WTC11 (cell line): ENCODE data around the gene TIAM2. TPM values are rescaled to one million over a fixed set of nuclear protein-coding genes. Genes with fewer than 3 reads are reported as not detected.
A peak's percentile ranks its signal among the peaks of the same experiment; 100 is the strongest.

Experiments used
- ATAC-seq: fragments of 200-7000 bp; cut with Tn5 transposase; 2 replicates; pipeline ENCODE4 v1.10.0; 2021; ENCODE audit warnings: mild to moderate bottlenecking, moderate library complexity
- CTCF ChIA-PET: fragments of 300-600 bp; sonication (Branson Sonifier 250); formaldehyde crosslinking; loops from one replicate; lab custom pipeline; 2021; ENCODE audit warnings: antibody characterized with exemption; lab: Charles Lee
- POLR2A ChIA-PET: fragments of 350-600 bp; sonication (Branson Sonifier 250); formaldehyde crosslinking; loops from one replicate; lab custom pipeline; 2021; ENCODE audit warnings: antibody characterized with exemption; lab: Charles Lee
- DNase-seq: peaks from one replicate; pipeline ENCODE4 v3.0.0; 2021; ENCODE audit warnings: low spot score
- H3K27ac Mint-ChIP-seq: 2 replicates; pipeline ENCODE4 v1.8.0; 2021; ENCODE audit warnings: mixed read lengths
- H3K27me3 Mint-ChIP-seq: 2 replicates; pipeline ENCODE4 v1.8.0; 2021; ENCODE audit warnings: low read depth, mild to moderate bottlenecking, moderate library complexity, mixed read lengths
- H3K36me3 Mint-ChIP-seq: 2 replicates; pipeline ENCODE4 v1.8.0; 2021; ENCODE audit warnings: mixed read lengths
- H3K4me1 Mint-ChIP-seq: 2 replicates; pipeline ENCODE4 v1.8.0; 2022; ENCODE audit warnings: mixed read lengths
- H3K4me3 Mint-ChIP-seq: 2 replicates; pipeline ENCODE4 v1.8.0; 2021; ENCODE audit warnings: mild to moderate bottlenecking, moderate library complexity, mixed read lengths
- H3K9me3 Mint-ChIP-seq: 2 replicates; pipeline ENCODE4 v1.8.0; 2021; ENCODE audit warnings: mixed read lengths
- ATF2 ChIP-seq: sonication (generic); formaldehyde crosslinking; IDR thresholded peaks from 2 replicates; pipeline ENCODE4 v1.8.1; 2022; ENCODE audit warnings: low read depth, missing genetic modification reagents, borderline replicate concordance
- ATF3 ChIP-seq: sonication (generic); formaldehyde crosslinking; conservative IDR thresholded peaks from 2 replicates; pipeline ENCODE4 v1.8.1; 2022; ENCODE audit warnings: mild to moderate bottlenecking, missing genetic modification reagents
- ATF6 ChIP-seq: sonication (generic); formaldehyde crosslinking; IDR thresholded peaks from 2 replicates; pipeline ENCODE4 v1.8.1; 2023; ENCODE audit warnings: mild to moderate bottlenecking, missing genetic modification reagents
- CDX4 ChIP-seq: fragments of 250-450 bp; sonication (Bioruptor Pico); IDR thresholded peaks from 2 replicates; pipeline ENCODE4 v1.9.0; 2021; ENCODE audit warnings: moderate library complexity, mild to moderate bottlenecking, inconsistent platforms, borderline replicate concordance
- CREB1 ChIP-seq: sonication (generic); formaldehyde crosslinking; IDR thresholded peaks from 2 replicates; pipeline ENCODE4 v1.8.0; 2023; ENCODE audit warnings: mild to moderate bottlenecking, missing genetic modification reagents
- FOXK1 ChIP-seq: sonication (generic); formaldehyde crosslinking; IDR thresholded peaks from 2 replicates; pipeline ENCODE4 v1.8.0; 2022; ENCODE audit warnings: mild to moderate bottlenecking, moderate library complexity, missing genetic modification reagents
- GABPB1 ChIP-seq: sonication (generic); formaldehyde crosslinking; IDR thresholded peaks from 2 replicates; pipeline ENCODE4 v1.8.1; 2023; ENCODE audit warnings: mild to moderate bottlenecking, missing genetic modification reagents
- GTF2I ChIP-seq: fragments of 250-450 bp; sonication (Bioruptor Pico); conservative IDR thresholded peaks from 2 replicates; pipeline ENCODE4 v1.4.0; 2021; ENCODE audit warnings: mild to moderate bottlenecking
- IRF2 ChIP-seq: sonication (generic); formaldehyde crosslinking; IDR thresholded peaks from 2 replicates; pipeline ENCODE4 v1.8.0; 2022; ENCODE audit warnings: low read depth, missing genetic modification reagents, borderline replicate concordance
- NR1H2 ChIP-seq: sonication (generic); formaldehyde crosslinking; IDR thresholded peaks from 2 replicates; pipeline ENCODE4 v1.9.0; 2021; ENCODE audit warnings: mild to moderate bottlenecking, moderate library complexity, missing genetic modification reagents
- OVOL2 ChIP-seq: fragments of 250-450 bp; sonication (Bioruptor Pico); IDR thresholded peaks from 2 replicates; pipeline ENCODE4 v1.9.0; 2021; ENCODE audit warnings: mild to moderate bottlenecking, borderline replicate concordance
- SMAD4 ChIP-seq: sonication (generic); formaldehyde crosslinking; IDR thresholded peaks from 2 replicates; pipeline ENCODE4 v1.8.0; 2022; ENCODE audit warnings: mild to moderate bottlenecking, missing genetic modification reagents
- ZNF219 ChIP-seq: sonication (generic); formaldehyde crosslinking; IDR thresholded peaks from 2 replicates; pipeline ENCODE4 v1.8.0; 2023; ENCODE audit warnings: missing genetic modification reagents, mild to moderate bottlenecking, borderline replicate concordance
- ZNF317 ChIP-seq: sonication (generic); formaldehyde crosslinking; IDR thresholded peaks from 2 replicates; pipeline ENCODE4 v1.8.1; 2023; ENCODE audit warnings: low read depth, mild to moderate bottlenecking, moderate library complexity, missing genetic modification reagents, borderline replicate concordance
- ZNF423 ChIP-seq: fragments of 250-450 bp; sonication (Bioruptor Pico); IDR thresholded peaks from 2 replicates; pipeline ENCODE4 v2.1.2; 2022; ENCODE audit warnings: mild to moderate bottlenecking, moderate library complexity
- ZNF532 ChIP-seq: fragments of 250-450 bp; sonication (Bioruptor Pico); IDR thresholded peaks from 2 replicates; pipeline ENCODE4 v1.9.0; 2021; ENCODE audit warnings: mild to moderate bottlenecking, borderline replicate concordance
- total RNA-seq: library from RNA; stranded (reverse); gene quantifications from 3 replicates; pipeline ENCODE4 v1.2.3, GENCODE V29; 2021
- TF ChIP-seq, protein P1 (sequence below): sonication (generic); formaldehyde crosslinking; IDR thresholded peaks from 2 replicates; pipeline ENCODE4 v1.8.1; 2022; ENCODE audit warnings: mild to moderate bottlenecking, missing genetic modification reagents, moderate library complexity, borderline replicate concordance
- TF ChIP-seq, protein P2 (sequence below): sonication (generic); formaldehyde crosslinking; IDR thresholded peaks from 2 replicates; pipeline ENCODE4 v1.8.1; 2023; ENCODE audit warnings: mild to moderate bottlenecking, missing genetic modification reagents, moderate library complexity

The TIAM2 gene
- total RNA-seq, 1 experiment from 2014 or later: 15.1 TPM

- H3K9me3 Mint-ChIP-seq: peaks cover 9% of the 10 kb centered on the region
- H3K27me3 Mint-ChIP-seq: no peaks in the 10 kb centered on the region
- H3K36me3 Mint-ChIP-seq: peaks cover 20% of the 10 kb centered on the region
- no peak for DNase-seq
- no peaks in the 10 kb centered on the region for H3K4me1 Mint-ChIP-seq
- TF ChIP-seq FOXK1 (CRISPR knock-in tag) (no peak), IRF2 (CRISPR knock-in tag) (no peak), CREB1 (no peak), ZNF219 (CRISPR knock-in tag) (no peak), ZNF532 (no peak), GABPB1 (CRISPR knock-in tag) (no peak)
- POLR2A ChIA-PET: no interaction called here
- no peak overlapping the region for H3K4me3 Mint-ChIP-seq
- H3K27ac Mint-ChIP-seq: no peak overlapping the region
- no peak for ATAC-seq
- CTCF ChIA-PET: no interaction called here
Observed at GRCh38 chr6:155091756-155092155, 96.6 kb downstream of the TIAM2 start.

DNA sequence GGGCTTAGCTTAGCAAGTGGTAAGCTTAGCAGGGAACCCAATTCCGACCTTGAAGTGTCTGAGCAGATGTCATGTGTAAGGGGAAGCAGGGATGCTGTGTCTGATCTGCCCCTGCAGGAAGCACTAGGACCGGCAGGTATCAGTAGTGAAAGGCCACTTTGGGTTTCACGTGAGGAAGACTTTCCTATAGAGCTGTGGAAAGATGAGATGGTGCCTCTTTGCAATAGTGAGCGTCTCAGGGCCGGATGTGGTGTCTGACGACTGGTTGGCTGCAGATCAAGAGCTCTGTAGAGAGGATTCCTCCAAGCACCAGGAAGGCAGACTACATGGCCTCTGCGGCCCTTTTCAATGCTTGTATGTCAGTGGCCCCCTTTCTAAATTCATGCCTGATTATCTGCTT is 98.3 kb downstream of the TIAM2 start:
- ATAC-seq (peak; percentile 67), DNase-seq (no peak)
- H3K4me3 Mint-ChIP-seq: no peak overlapping the region
- CTCF ChIA-PET: no interaction called here
- H3K27ac Mint-ChIP-seq: 0 out of 2 replicates have a peak overlapping the region, but pooled peaks have one; percentile 1
- POLR2A ChIA-PET: no interaction called here
- H3K9me3 Mint-ChIP-seq: peaks cover 14% of the 10 kb centered on the region
- H3K4me1 Mint-ChIP-seq: no peaks in the 10 kb centered on the region
- TF ChIP-seq GABPB1 (CRISPR knock-in tag): no peak
- no peak for TF ChIP-seq ZNF423
- 0 out of 2 replicates have a peak, but pooled peaks have one; percentile 34 for TF ChIP-seq ZNF317 (CRISPR knock-in tag)
- no peak for TF ChIP-seq OVOL2 (CRISPR knock-in tag)
- no peak for TF ChIP-seq CDX4
- TF ChIP-seq, all 79 proteins: peak for 1
- Mint-ChIP-seq H3K27me3 (no peaks in the 10 kb centered on the region), H3K36me3 (peaks cover 26% of the 10 kb centered on the region)

DNA sequence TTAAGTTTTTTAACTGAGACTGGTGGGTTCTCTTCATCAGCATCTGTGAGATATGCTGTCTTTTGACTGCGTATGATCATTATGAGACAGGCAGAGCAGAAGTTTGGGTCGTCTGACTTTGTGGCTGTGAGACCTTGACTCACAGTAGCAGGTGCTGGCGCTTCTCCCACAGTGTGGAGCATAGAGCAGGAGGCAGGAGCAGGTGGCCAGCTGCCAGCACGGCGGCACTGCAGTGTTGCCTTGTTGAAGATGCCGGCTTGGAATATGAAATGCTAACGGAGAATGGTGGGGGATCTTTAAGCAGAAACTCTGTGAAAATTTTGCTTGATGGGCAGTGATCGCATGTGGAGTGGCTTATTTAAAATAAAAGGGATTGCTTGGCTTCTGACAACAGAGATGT is 105.0 kb downstream of the TIAM2 start:
- Mint-ChIP-seq H3K4me3 (no peak overlapping the region), H3K27ac (peak overlapping the region; percentile 21; the same call in 1 of the 2 replicates), H3K27me3 (no peaks in the 10 kb centered on the region), H3K4me1 (peaks cover 7% of the 10 kb centered on the region), H3K36me3 (peaks cover 10% of the 10 kb centered on the region), H3K9me3 (peaks cover 10% of the 10 kb centered on the region)
- no peak for DNase-seq
- ChIA-PET CTCF (interaction anchor here (0.6 kb wide), 1 partner anchor 184 kb away, joined by 4 read pairs; no protein-coding TSS in a partner anchor), POLR2A (no interaction called here)
- no peak for ATAC-seq
- TF ChIP-seq NR1H2: no peak
- TF ChIP-seq ATF2 (CRISPR knock-in tag): no peak
- no peak for TF ChIP-seq GTF2I (CRISPR knock-in tag)
- no peak for TF ChIP-seq CREB1
- TF ChIP-seq SMAD4 (CRISPR knock-in tag): no peak
- no peak for TF ChIP-seq ATF6
- no peak for TF ChIP-seq ATF3 (CRISPR knock-in tag)
- TF ChIP-seq, protein P1, sequence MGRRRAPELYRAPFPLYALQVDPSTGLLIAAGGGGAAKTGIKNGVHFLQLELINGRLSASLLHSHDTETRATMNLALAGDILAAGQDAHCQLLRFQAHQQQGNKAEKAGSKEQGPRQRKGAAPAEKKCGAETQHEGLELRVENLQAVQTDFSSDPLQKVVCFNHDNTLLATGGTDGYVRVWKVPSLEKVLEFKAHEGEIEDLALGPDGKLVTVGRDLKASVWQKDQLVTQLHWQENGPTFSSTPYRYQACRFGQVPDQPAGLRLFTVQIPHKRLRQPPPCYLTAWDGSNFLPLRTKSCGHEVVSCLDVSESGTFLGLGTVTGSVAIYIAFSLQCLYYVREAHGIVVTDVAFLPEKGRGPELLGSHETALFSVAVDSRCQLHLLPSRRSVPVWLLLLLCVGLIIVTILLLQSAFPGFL (CRISPR knock-in tag): no peak
- TF ChIP-seq, protein P2, sequence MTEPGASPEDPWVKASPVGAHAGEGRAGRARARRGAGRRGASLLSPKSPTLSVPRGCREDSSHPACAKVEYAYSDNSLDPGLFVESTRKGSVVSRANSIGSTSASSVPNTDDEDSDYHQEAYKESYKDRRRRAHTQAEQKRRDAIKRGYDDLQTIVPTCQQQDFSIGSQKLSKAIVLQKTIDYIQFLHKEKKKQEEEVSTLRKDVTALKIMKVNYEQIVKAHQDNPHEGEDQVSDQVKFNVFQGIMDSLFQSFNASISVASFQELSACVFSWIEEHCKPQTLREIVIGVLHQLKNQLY (CRISPR knock-in tag): no peak
- TF ChIP-seq ZNF423: no peak
